Natural killer cell (primary cell): ENCODE results near the gene COPS6. TPM values are rescaled to one million over a fixed set of nuclear protein-coding genes. Genes with fewer than 3 reads are reported as not detected.

Source experiments
- ATAC-seq, 3 donors: fragments of 150-1000 bp in 2 of 3; fragments of 200-7000 bp in 1 of 3; cut with Tn5 transposase; 1 replicate in 1 of 3; 2 replicates in 2 of 3; pipeline ENCODE4 v1.10.0; 2021; ENCODE audit warnings: mild to moderate bottlenecking in 2 of 3, moderate library complexity in 2 of 3
- DNase-seq, 2 donors: peaks; one replicate each; pipeline versions ENCODE4 v3.0.0 to v3.0.0-alpha.2; 2013 to 2021; ENCODE audit warnings: mixed read lengths in 1 of 2
- H3K27ac ChIP-seq: one replicate; pipeline ENCODE4 v1.5.1; 2013; ENCODE audit warnings: mild to moderate bottlenecking, low read length
- H3K27me3 ChIP-seq: one replicate; pipeline ENCODE4 v1.6.1; 2013; ENCODE audit warnings: low read length; ENCODE audit not compliant: control insufficient read depth, insufficient read depth
- H3K36me3 ChIP-seq: one replicate; pipeline ENCODE4 v1.6.1; 2013; ENCODE audit warnings: low read length; ENCODE audit not compliant: control insufficient read depth, insufficient read depth
- H3K4me1 ChIP-seq: one replicate; pipeline ENCODE4 v1.6.1; 2013; ENCODE audit warnings: low read length; ENCODE audit not compliant: control insufficient read depth, insufficient read depth
- H3K4me3 ChIP-seq: one replicate; pipeline ENCODE4 v1.5.1; 2013; ENCODE audit warnings: low read length
- H3K9me3 ChIP-seq: one replicate; pipeline ENCODE4 v1.6.1; 2013; ENCODE audit warnings: low read length; ENCODE audit not compliant: control insufficient read depth, insufficient read depth
- H3K27ac Mint-ChIP-seq, 2 donors: one replicate each; pipeline ENCODE4 v1.8.0; 2022; ENCODE audit warnings: mild to moderate bottlenecking in 2 of 2, mixed read lengths in 2 of 2, moderate library complexity in 1 of 2
- H3K27me3 Mint-ChIP-seq, 2 donors: one replicate each; pipeline ENCODE4 v1.8.0; 2022; ENCODE audit warnings: low read depth in 2 of 2, mixed read lengths in 2 of 2
- H3K36me3 Mint-ChIP-seq: one replicate; pipeline ENCODE4 v1.8.0; 2022; ENCODE audit warnings: mixed read lengths
- H3K4me1 Mint-ChIP-seq, 2 donors: one replicate each; pipeline ENCODE4 v1.8.0; 2022; ENCODE audit warnings: mixed read lengths in 2 of 2
- H3K4me3 Mint-ChIP-seq: one replicate; pipeline ENCODE4 v1.8.0; 2022; ENCODE audit warnings: mild to moderate bottlenecking, moderate library complexity, mixed read lengths
- H3K9me3 Mint-ChIP-seq, 2 donors: one replicate each; pipeline ENCODE4 v1.8.0; 2022; ENCODE audit warnings: mixed read lengths in 2 of 2
- CTCF ChIP-seq: fragments of 200-600 bp; IDR thresholded peaks from one replicate; pipeline ENCODE4 v1.8.0; 2022; ENCODE audit warnings: antibody characterized with exemption
- WGBS: methylation state at CpG from one replicate; pipeline ENCODE4 v1.1.7; 2013; ENCODE audit warnings: missing lambda C conversion rate; ENCODE audit not compliant: insufficient coverage; 5-methylcytosine and 5-hydroxymethylcytosine counted together
- intact Hi-C: fragments of 100-400 bp; cut with micrococcal nuclease; formaldehyde crosslinking; loops from one replicate; pipeline ENCODE4 v1.14.2; 2022
- total RNA-seq, 4 donors: library from RNA; stranded (reverse); fragments of 120-200 nt in 1 of 4; gene quantifications; one replicate each; pipeline versions ENCODE4 v1.2.3 to v1.2.4, GENCODE V29; 2013 to 2022

Gene COPS6
- total RNA-seq, 3 donors from 2014 or later (not counting 1 experiment from before 2014, with no cell fraction given): 79.0 to 94.6 (median 84.4) TPM

GRCh38 chr7:100120733-100121036, 31.9 kb downstream of the COPS6 start:
- Mint-ChIP-seq H3K36me3 (no peaks in the 10 kb centered on the region), H3K27ac (peak overlapping the region; percentile 98), H3K4me1 (peaks cover 35 to 36% of the 10 kb centered on the region in 2 donors), H3K9me3 (no peaks in the 10 kb centered on the region), H3K4me3 (peak overlapping the region; percentile 97), H3K27me3 (no peaks in the 10 kb centered on the region)
- Histone ChIP-seq H3K36me3 (no peaks in the 10 kb centered on the region), H3K4me3 (no peak overlapping the region), H3K27ac (no peak overlapping the region), H3K27me3 (no peaks in the 10 kb centered on the region), H3K9me3 (no peaks in the 10 kb centered on the region), H3K4me1 (peaks cover 33% of the 10 kb centered on the region)
- ATAC-seq (no peak), DNase-seq (no peak)
- intact Hi-C loops: no loop called here
- WGBS: 62% methylated on average over 1 of the region's 1 CpG
- TF ChIP-seq CTCF: no peak

GRCh38 chr7:100122067-100122466, 33.3 kb downstream of the COPS6 start:
- no peaks in the 10 kb centered on the region for H3K27me3 ChIP-seq
- no peak overlapping the region for H3K27ac ChIP-seq
- Mint-ChIP-seq H3K36me3 (no peaks in the 10 kb centered on the region), H3K4me3 (no peak overlapping the region), H3K27me3 (no peaks in the 10 kb centered on the region), H3K4me1 (peaks cover 44 to 49% of the 10 kb centered on the region in 2 donors), H3K9me3 (no peaks in the 10 kb centered on the region), H3K27ac (no peak overlapping the region)
- H3K4me3 ChIP-seq: no peak overlapping the region
- no peak for TF ChIP-seq CTCF
- H3K9me3 ChIP-seq: no peaks in the 10 kb centered on the region
- intact Hi-C loops: no loop called here
- ATAC-seq: no peak
- 95% methylated on average over 12 of the region's 13 CpGs for WGBS
- peaks cover 43% of the 10 kb centered on the region for H3K4me1 ChIP-seq
- DNase-seq: no peak
- no peaks in the 10 kb centered on the region for H3K36me3 ChIP-seq

DNA sequence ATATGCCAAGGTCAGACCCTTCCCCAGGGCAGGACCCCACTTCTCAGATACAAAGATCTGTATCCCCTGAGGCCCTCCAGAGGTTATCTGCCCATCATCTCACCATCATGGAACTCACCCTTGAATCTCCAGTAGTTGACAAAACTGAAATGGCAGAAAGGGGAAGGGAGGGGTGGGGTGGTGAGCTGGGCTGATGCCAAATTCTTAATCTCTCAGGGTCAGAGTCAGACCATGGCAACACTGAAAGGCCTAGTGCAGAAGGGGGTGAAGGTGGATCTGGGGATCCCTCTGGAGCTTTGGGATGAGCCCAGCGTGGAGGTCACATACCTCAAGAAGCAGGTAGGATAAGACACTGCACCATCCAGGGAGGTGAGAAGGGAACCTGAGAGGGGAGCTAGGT, 33.8 kb downstream of the COPS6 start:
- no peaks in the 10 kb centered on the region for H3K36me3 Mint-ChIP-seq
- Histone ChIP-seq H3K27me3 (no peaks in the 10 kb centered on the region), H3K27ac (no peak overlapping the region), H3K4me3 (no peak overlapping the region), H3K36me3 (no peaks in the 10 kb centered on the region), H3K4me1 (peaks cover 43% of the 10 kb centered on the region), H3K9me3 (no peaks in the 10 kb centered on the region)
- no peaks in the 10 kb centered on the region for H3K9me3 Mint-ChIP-seq
- peaks cover 44 to 50% of the 10 kb centered on the region in 2 donors for H3K4me1 Mint-ChIP-seq
- peak overlapping the region; percentile 17 for H3K4me3 Mint-ChIP-seq
- H3K27me3 Mint-ChIP-seq: no peaks in the 10 kb centered on the region
- ATAC-seq (no peak), DNase-seq (no peak)
- WGBS: 100% methylated on average over 1 of the region's 1 CpG
- peak overlapping the region in 1 of 2 donors; percentile 57 for H3K27ac Mint-ChIP-seq
- TF ChIP-seq CTCF: no peak
- intact Hi-C loops: no loop called here
